ENCODE data around the gene SLC44A1.

SLC44A1 gene

DNA sequence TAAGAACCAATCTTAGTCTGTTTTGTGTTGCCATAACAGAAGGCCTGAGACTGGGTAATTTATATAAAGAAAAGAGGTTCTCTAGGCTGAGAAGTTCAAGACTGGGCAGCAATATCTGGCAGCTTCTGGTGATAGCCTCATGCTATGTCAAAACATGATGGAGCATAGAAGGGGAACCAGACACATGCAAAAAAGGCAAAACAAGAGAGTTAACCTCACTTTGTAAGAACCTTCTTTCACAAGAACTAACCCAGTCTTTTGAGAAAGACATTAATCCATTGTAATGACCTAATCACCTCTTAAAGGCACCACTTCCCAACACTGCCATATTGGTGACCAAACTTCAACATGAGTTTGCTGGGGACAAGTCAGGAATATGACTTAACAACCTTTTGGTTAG lies 240.7 kb downstream of the SLC44A1 start:
- no peak for DNase-seq

All from stimulated activated CD4-positive, alpha-beta T cell treated with anti-CD3 and anti-CD28 coated beads, Interleukin-12 subunit alpha, Interleukin-12 subunit beta, amount 100 ng/mL, for 4 hours (primary cell).